Stimulated activated CD4-positive, alpha-beta T cell treated with anti-CD3 and anti-CD28 coated beads, TNF-alpha, amount 100 ng/mL, for 4 hours (primary cell): ENCODE data around the gene FAM24B.

Experiments used
- DNase-seq, 3 experiments: peaks; one replicate each; pipeline ENCODE4 v3.0.0-alpha.2; 2020; ENCODE audit warnings: low read depth in 3 of 3

The FAM24B gene

GRCh38 chr10:122827302-122827701 lies 52.1 kb downstream of the FAM24B start:
- DNase-seq: no peak

GRCh38 chr10:122822973-122823690 lies 56.2 kb downstream of the FAM24B start:
- DNase-seq: no peak

DNA sequence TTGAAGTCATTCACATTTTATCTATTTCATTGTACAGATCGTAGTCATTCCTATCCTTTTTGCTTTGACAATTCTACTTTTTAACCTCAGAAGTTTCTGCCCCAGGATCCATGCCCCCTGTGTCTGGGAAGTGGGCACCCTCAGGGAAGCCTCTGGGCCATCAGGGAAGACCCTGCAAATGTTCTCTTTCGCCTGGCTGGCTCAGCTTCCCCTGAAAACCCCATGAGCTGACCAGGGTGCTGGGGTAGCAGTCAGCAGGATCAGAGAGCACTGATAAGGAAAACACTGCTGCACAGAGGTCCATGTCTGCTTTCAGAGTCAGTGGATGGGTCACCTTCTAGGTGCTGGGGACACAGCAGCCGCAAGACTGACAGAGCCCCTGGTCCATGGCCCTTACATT lies 57.6 kb downstream of the FAM24B start:
- DNase-seq: no peak

DNA sequence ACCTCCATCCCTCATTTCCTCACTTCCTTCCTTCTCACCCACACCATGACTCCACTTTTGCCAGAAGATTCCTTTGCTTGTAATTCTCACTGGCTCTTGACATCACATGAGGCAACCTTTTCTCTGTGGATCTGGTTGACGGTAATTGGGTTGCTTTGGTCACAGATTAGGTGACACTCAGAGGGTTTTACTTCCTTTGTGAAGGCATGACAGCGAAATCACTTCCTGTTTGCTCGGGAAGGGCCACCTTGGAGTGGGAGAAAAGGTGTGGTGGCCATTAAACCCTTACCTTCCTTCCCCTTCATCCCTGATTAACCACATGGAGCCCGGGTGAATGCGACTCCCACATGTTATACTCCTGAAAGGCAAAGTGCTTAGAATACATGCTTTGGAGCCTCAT lies 63.9 kb downstream of the FAM24B start:
- DNase-seq: no peak

GRCh38 chr10:122814493-122814892 lies 64.9 kb downstream of the FAM24B start:
- no peak for DNase-seq

DNA sequence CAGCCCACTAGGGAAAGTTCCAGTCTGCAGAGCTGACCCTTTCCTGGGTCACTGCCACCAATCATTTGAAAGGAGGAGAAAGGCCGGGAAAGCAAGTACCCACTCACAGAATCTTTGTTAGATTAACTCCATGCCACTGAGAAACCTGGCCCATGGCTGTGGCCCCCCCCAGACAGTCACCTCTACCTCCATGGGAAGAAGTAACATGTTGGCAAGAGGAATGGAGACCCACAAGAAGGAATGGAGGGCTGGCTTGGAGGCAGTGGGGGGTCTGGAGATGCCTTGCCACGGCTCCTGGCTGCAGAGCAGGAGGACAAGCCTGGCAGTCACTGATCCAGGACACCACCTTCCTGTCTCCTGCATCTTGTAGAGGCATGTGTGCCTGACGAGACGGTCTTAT lies 66.6 kb downstream of the FAM24B start:
- no peak for DNase-seq

DNA sequence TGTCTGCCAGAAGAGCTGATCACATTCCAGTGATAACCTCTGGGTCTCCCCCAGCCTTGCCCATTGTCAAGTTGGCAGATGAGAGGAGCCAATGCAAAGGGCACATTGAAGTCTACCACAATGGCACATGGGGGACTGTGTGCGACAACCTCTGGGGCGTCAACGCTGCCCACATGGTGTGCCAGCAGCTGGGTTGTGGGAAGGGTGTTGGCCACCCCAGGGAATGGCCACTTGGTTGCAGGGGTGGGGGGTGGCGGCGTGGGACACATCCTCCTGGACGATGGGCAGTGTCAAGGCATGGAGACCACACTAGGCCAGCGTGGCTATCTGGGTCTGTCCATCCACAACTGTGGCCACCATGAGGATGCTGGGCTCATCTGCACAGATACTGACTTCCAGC lies 77.1 kb downstream of the FAM24B start:
- no peak for DNase-seq
